Left lobe of liver (tissue), 2 donors: ENCODE data around the gene SNRPA. TPM values are rescaled to one million over a fixed set of nuclear protein-coding genes. Genes with fewer than 3 reads are reported as not detected.
A peak's percentile ranks its signal among the peaks of the same experiment; 100 is the strongest.

ENCODE experiments used
- ATAC-seq: fragments of 200-7000 bp; cut with Tn5 transposase; one replicate; pipeline ENCODE4 v1.9.1; 2020; ENCODE audit warnings: mild to moderate bottlenecking, moderate library complexity
- DNase-seq: peaks from one replicate; pipeline ENCODE4 v3.0.0-alpha.2; 2020; ENCODE audit warnings: low spot score
- total RNA-seq: library from RNA; stranded (reverse); gene quantifications from one replicate; pipeline ENCODE4 v1.2.1, GENCODE V29; 2021
- donor health status: DM: no; HTN: no; CAD: no; lungs with moderate emphysema.
- donor health status: DM: no; HTN: yes; CAD: no.

SNRPA gene
- total RNA-seq, 1 donor from 2014 or later: 23.6 TPM

DNA sequence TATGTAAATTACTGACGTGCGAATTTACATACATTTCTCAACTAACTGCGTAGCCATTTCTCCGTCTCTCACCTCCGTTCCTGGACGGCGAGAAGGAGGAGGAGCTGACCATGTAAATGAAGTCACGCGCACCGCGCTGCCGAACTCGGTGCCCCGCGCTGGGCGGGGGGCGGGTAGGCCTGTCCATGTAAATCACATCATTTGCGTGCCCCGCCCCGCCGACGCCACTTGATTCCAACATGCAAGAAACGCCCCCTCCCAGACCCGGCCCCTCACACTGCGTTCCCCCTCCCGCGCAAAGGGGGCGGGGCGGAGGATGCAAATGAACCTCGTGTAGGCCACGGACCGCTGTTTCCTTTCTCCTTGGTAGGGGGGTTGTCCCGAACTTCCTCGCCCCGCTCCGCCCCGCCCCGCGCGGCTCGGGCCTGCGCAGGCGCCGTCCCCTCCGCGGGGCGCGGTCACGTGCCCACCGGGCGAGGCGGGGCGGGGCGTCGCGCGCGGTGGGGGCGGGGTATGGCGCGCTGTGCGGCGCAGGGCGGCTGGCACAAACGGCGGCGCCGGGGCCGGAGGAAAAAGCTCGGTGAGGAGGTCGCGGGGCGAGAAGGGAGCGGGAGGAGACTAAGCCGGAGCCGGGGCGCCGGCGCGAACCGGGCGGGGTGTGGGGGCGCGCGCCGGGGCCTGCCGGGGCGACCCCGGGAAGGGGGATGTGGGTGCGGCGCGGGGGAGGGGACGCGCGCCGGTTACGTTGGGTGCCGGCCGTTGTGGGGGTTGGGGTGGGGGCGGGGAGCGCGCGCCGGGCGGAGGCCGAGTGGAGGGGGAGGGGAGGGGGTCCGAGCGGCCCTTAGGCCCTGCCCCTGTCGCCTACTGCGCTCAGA lies 47.9 kb downstream of the SNRPA start, which contains the start of gene EGLN2:
Gene EGLN2 (plus strand): TSS at position 509 of the 875 bp plus-strand sequence. CDS start 1,382 bp downstream, outside the sequence.
- peak; percentile 100 for DNase-seq
- peak; percentile 83 for ATAC-seq

DNA sequence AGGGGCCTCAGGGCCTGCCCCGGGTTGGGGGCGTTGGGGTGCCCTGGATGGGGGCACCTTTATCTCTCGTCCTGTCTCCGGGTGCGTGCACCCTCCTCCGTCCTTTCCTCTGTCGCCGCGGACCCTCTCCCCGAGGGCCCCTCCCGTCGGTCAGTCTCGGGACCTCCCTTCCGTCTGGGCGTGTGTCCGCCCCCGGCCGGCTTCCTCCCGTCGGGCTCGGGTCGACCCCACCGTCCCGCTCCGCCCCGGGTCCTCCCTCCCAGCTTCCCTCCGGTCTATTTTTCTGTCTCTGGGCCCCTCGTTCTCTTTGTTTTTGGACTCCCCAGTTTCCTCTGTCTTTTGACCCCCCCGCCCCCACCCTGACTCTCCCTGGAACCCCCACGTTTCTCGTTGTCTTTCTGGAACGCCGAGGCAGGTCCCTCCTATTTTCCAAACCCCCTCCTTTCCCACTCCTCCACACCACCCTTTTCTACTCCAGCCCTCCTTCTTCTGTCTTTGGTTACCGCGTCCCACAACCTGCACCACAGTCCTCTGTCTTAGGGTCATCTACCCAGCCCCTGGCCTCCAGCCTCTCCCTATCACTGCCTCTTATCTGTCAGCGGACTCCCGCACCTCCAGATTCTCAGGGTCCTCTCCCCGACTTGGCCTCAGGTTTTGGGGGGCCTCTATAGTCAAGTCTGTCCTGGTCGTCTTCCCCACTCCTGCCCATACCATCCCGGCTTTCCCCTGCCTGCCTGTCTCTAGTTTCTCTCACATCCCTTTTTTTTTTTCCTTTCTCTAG lies 48.7 kb downstream of the SNRPA start:
- ATAC-seq (no peak), DNase-seq (no peak)

DNA sequence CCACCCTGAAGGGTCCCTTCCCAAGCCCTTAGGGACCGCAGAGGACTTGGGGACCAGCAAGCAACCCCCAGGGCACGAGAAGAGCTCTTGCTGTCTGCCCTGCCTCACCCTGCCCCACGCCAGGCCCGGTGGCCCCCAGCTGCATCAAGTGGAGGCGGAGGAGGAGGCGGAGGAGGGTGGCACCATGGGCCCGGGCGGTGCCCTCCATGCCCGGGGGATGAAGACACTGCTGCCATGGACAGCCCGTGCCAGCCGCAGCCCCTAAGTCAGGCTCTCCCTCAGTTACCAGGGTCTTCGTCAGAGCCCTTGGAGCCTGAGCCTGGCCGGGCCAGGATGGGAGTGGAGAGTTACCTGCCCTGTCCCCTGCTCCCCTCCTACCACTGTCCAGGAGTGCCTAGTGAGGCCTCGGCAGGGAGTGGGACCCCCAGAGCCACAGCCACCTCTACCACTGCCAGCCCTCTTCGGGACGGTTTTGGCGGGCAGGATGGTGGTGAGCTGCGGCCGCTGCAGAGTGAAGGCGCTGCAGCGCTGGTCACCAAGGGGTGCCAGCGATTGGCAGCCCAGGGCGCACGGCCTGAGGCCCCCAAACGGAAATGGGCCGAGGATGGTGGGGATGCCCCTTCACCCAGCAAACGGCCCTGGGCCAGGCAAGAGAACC lies 49.5 kb downstream of the SNRPA start:
- DNase-seq: no peak
- ATAC-seq: no peak

DNA sequence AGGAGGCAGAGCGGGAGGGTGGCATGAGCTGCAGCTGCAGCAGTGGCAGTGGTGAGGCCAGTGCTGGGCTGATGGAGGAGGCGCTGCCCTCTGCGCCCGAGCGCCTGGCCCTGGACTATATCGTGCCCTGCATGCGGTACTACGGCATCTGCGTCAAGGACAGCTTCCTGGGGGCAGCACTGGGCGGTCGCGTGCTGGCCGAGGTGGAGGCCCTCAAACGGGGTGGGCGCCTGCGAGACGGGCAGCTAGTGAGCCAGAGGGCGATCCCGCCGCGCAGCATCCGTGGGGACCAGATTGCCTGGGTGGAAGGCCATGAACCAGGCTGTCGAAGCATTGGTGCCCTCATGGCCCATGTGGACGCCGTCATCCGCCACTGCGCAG lies 50.0 kb downstream of the SNRPA start:
- DNase-seq (no peak), ATAC-seq (no peak)

DNA sequence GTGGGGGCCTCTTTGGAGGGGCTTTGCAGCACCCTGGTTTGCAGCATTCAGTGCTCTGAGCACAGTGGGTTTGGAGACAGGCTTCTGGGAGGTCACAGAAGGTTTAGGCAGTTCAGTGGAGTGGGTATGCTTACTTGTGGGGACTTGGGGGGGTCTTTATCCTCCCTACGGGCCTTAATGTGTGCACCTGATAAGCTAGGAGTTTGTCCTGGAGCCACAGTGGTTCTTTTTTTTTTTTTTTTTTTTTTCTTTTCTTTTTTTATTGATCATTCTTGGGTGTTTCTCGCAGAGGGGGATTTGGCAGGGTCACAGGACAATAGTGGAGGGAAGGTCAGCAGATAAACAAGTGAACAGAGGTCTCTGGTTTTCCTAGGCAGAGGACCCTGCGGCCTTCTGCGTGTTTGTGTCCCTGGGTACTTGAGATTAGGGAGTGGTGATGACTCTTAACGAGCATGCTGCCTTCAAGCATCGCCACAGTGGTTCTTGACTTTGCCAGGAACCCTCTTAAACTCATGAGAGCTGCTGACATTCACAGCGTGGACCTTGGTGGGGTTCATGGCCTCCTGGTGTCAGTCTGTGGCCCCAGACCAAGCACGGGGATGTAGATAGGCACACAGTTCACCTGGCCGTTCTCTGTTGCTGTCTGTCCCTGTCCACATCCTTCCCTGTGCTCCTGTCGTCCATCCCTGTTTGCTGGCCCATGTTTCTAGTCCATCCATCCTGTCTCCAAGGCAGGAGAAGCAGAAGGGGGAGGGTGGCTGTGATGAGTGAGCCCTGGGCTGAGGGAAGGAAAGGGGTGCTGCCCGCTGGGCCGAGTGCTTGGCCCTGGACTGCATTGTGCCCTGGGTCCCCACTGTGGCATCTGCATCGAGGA lies 50.7 kb downstream of the SNRPA start:
- DNase-seq: no peak

DNA sequence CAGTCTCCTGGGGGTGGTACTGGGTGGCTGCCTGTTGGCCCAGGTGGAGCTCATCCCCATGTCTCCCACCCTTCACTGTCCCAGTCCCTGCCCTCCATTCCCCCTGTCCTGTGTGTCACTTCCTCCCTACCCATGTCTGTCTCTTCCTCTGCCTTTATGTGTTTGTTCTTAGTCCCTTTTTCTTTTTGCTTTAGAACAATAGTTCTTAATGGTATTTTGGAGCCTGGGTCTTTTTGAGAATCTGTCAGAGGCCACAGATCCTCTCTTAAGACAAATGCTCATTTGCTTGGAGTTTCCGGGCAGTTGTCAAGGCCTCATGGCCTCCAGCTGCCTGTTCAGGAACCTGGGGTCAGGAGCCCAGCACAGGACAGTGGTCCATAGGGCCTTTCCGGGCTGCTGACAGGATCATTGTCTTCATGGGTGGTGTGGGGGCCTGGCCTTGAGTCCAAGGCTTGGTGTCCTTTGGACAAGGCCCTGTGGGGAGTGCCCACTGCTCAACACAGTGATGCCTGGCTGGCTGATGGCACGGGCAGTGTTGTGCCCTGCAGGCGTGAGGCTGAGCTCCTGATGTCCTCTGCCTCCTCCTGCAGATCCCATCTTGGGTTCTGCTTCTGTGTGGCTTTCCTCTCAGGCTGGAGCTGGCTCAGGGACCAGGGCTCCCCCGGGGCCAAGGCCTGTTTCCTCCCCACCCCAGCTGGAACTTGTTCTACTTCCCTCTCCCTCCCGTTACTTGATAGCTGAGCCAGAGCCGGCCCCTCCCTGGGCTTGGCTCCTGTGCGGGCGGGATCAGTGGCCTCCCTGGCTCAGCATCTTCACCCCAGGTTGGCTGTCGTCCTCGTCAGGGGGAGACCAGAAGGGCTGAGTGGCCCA lies 51.5 kb downstream of the SNRPA start:
- no peak for ATAC-seq
- DNase-seq: no peak

More for the DNA sequence above, 50.7 kb downstream of the SNRPA start:
- no peak for ATAC-seq

DNA sequence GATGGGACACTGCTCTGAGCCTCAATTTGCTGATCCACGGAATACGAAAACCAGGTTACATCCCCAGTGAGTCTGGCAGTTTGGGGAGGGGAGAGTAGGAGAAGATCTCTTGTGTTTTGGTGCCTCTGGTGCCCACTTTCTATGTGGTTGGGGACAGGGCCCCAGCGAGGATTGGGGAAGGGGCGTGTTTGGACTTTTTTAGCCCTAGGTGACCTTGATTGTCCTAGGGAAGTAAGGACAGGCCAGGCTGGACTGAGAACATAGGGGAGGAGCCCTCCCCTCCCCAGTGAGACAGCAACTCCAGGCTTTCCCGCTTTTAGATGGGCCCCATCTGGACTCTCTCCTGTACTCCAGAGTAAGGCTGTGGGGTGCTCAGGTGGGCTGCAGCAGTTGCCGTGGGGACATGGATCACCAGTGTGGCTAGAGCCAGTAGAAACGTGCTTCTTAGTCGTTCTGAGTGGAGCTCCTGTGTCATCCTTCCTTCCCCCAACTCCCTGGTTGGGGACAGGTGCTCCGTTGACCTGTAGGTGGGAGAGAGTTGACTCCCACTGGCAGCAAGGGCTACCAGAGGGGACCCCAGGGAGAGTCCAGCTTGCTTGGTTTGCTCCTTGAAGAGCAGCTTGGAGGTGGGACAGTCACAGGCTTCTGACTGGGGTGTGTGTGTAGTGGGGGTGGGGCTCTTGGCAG lies 52.3 kb downstream of the SNRPA start:
- DNase-seq (no peak), ATAC-seq (no peak)

DNA sequence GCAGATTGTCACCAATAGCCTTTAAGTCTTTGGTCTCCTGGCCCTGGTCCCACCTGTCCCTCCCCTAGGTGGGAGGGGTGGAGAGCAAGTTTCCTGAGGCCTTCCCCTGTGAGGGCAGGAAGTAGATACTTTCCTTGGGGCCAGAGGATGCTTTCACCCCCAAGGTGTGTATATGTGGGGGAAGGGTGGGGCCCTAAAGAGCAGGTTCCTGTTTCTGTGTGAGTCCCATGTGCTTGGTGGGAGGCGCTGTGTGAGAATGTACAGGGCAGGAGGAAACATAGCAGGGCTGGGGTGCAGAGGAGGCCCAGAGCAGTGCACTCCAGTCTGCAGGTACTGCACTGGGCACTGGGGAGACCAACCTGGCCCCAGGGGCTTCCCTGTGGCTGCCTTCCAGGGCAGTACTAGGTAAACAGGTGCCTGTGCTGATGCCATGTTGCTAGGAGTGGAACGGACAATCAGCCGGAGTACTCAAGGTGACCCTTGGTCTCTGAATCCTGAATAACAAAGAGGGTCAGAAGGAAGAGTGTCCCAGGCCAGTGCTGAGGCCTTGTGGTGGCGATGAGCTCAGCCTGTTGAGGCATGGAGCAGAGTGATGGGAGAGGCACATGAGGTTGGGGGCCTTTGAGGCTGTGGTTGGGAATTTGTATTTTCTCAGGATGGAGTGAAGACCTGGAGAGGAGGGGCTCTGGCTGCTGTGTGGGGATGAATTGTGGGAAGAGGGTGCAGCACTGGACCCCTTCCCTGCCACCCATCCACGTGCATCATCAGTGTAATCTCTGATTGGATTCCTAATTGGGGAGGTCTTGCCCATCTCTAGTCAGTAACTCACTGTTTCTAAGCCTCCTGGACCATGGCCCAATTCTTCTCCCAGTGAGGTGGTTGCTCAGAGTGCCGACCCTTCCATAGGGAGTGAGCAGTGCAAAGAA lies 53.1 kb downstream of the SNRPA start:
- DNase-seq (no peak), ATAC-seq (peak; percentile 20)

DNA sequence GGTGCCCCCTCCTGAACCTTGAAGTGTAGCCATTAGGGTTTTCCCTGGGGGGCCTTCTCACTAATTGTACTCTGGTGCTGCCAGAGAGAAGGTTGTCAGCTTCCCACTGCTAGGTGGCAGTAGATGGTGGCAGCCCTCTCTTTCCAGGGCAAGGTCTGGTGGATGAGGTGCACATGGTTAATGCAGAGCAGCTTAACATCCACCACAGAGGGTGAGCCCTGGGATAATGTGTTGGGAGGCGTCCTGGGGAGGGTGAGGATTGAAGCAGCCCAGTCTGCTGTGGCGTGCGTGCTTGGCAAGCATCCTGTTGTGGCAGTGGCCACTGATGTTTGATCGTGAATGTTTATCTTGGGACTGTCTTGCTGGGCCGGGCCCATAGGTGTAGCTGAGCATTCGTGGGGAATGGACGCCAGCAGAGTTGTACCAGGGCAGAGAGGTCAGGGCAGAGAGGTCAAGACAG lies 53.8 kb downstream of the SNRPA start:
- ATAC-seq (peak; percentile 71), DNase-seq (peak; percentile 90)

DNA sequence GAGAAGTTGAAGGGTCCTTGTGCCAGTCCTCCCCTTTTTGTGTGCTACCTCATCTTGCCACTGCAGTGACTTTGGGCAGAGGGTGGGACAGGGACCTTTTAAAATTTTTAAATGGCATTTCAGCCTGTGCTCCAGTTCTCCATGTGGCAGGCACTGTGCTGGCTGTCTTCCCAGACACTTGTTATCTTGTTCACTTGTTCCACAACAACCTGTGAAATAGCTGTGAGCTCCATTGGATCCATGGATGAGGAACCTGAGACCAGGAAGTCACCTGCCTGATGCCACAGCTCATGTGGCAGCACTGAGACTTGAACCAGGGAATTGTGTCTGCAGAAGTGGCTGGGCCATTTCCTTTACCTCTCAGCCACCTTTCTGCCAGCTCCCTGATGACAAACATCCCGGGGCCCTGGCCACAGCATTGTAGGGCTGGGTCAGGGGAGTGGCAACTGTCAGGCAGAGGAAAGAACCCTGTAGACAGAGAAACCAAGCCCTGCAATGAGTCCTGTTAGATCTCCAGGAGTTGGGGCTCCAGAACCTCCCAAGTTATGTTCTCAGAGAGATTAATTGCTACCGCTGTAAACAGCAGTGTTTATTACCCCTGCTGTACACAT lies 54.4 kb downstream of the SNRPA start:
- DNase-seq (no peak), ATAC-seq (peak; percentile 34)

DNA sequence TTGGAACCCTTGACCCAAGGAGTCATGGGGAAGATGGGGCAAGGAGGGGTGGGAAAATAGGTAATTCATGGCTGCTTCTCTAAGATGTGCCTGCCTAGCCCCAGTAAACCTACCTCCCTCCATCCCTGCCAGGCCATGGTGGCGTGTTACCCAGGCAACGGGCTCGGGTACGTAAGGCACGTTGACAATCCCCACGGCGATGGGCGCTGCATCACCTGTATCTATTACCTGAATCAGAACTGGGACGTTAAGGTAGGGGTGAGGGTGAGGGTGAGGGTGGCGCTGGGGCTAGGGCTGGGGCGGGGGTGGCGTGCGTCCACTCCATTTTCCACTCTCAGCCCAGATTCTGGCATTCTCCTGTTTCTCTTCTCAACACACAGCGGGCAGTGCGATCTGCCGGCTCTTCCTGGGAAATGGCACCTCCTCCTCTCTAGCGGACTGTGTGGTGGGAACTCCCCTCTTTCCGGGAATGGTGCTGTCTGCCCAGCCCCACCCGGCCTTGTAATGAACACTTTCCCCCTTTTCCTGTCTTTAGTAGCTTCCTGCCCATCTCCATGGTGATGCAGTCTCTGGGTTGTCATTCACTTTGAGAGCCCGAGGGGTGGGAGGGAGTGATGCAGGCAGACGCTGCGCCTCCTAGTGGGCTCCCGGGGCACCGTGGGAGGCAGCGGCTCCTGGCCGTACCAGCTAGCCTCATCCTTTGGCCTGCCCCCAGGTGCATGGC lies 55.6 kb downstream of the SNRPA start:
- peak; percentile 2 for ATAC-seq
- DNase-seq: no peak

DNA sequence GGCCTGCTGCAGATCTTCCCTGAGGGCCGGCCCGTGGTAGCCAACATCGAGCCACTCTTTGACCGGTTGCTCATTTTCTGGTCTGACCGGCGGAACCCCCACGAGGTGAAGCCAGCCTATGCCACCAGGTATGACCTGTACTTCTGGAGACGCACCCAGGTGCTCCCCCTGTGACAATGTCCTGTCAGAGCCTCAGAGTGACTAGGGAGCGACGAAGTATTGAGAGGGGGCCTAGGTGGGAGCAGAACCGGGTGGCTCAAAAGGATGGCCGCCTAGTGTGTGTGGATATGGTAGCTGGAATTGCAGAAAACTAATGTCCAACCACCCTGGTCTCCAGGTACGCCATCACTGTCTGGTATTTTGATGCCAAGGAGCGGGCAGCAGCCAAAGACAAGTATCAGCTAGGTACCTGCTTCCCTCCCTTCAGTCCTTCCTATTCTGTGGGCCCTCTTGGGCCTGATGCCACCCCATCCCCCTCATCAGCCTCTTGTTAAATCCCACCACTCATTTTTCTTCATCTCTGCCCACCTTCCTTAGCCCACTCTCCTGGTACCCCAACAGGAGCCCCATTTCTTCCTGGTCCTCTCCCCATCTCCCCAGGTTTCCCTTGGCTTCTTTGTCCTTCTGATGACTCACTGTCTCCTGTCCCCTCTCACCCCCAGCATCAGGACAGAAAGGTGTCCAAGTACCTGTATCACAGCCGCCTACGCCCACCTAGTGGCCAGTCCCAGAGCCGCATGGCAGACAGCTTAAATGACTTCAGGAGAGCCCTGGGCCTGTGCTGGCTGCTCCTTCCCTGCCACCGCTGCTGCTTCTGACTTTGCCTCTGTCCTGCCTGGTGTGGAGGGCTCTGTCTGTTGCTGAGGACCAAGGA lies 56.4 kb downstream of the SNRPA start:
- ATAC-seq (no peak), DNase-seq (no peak)

DNA sequence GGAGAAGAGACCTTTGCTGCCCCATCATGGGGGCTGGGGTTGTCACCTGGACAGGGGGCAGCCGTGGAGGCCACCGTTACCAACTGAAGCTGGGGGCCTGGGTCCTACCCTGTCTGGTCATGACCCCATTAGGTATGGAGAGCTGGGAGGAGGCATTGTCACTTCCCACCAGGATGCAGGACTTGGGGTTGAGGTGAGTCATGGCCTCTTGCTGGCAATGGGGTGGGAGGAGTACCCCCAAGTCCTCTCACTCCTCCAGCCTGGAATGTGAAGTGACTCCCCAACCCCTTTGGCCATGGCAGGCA lies 57.0 kb downstream of the SNRPA start:
- ATAC-seq (no peak), DNase-seq (no peak)

DNA sequence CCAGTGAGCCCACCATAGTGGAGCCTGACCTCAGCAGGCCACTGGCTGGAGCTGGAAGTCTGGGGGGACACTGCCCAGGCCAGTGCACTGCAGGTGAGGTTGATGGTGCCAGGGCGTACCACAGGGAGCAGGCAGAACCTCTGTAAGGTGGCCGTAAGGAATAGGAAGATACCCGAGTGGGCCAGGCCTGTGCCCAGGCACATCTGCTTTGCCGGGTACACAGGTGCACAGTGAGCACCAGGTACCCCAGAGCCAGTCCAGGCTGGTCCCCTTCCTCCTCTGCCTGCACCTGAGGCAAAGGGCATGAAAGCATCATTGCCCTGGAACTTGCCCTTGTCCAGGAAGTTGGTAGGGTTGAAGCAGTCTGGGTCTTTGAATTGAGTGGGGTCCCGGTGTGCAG lies 57.5 kb downstream of the SNRPA start:
- DNase-seq: no peak
- ATAC-seq: no peak

DNA sequence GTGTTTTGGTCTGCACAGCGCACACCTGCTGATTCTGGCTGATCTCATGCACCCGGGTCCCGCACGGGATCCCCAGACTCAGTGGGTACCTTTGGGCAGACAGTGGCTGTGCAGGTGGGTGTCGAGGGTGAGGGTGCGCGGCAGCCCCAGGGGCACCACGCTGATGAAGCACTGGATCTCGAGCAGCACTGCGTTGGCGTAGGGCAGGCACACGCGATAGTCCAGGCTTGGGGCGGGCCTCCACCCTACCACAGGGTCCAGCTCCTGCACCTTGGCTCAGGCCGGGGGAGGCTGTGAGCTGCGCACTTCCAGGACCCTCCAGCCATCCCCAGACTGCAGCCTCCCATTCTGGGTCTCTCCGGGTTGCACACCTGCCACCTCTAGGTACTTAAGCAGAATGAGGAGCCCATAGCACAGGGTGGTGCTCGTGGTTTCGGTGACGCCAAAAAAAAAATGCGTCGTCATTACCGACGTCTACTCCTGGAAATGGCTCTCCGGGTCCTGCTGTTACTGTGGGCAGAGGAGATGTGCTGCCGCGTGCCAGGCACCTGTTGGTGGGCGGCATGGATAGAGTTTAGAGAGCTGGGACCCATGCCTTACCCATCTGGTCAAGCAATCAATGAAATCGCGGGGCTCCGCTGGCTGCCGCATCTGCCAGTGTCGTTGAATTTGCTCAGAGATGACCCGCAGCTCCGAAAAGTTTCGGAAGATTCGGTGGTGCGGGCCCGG lies 58.5 kb downstream of the SNRPA start:
- ATAC-seq: no peak
- DNase-seq: no peak
